ENCODE results near the gene RIPOR2.
"Not testable (repeated sequence)": the region's sequence is repeated elsewhere in the genome, so short reads cannot be mapped to it uniquely, and the experiment has no call there.

Gene RIPOR2

DNA sequence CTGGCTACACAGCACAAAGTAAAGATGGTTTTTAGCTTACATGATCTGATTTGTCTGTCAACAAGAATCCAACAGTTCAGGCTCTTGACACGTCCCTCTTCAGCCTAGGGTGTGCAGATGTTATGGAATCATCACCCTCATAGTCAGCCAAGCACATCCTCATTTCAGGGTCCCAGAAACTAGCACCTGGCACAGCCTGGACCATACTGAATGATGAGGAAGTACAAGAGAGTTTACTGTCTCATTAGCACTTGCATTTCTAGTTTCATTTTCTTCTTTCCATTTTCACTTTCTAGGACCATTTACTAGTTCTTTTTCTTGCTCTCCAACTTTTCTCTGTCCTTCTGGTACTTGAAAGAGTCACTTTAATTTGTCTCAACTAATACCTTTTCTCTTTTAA lies 6.5 kb downstream of the RIPOR2 start:
- CTCF ChIA-PET: interaction anchor here (1.5 to 2.0 kb wide), 2 partner anchors 8 to 62 kb away, joined by 5 to 7 read pairs; partner anchors contain the start of gene RIPOR2
- no CpG with 5 or more reads among the region's 1 CpG for WGBS (ENCODE audit: insufficient coverage)
- POLR2A ChIA-PET: no interaction called here
- peaks cover 18 to 56% (median 24%) of the 10 kb centered on the region in 4 experiments for H3K4me1 ChIP-seq (ENCODE audit: control extremely low read depth in 1 of 4, control insufficient read depth in 4 of 4, insufficient read depth in 4 of 4, low read length in 3 of 4)
- peak in 2 of 3 donors; percentile 82 to 87 for DNase-seq
- H3K36me3 ChIP-seq (ENCODE audit: control insufficient read depth in 4 of 4, insufficient read depth in 4 of 4, low read length in 3 of 4): peaks cover 0 to 9% (median 2%) of the 10 kb centered on the region in 4 experiments
- peak overlapping the region in 1 of 7 experiments; percentile 37 for H3K4me3 ChIP-seq (ENCODE audit: control insufficient read depth in 1 of 7, extremely low read depth in 1 of 7, insufficient read depth in 4 of 7, low read depth in 2 of 7, low read length in 6 of 7)
- no peaks in the 10 kb centered on the region for H3K27me3 ChIP-seq (replicated peaks in 2 of 5; ENCODE audit: control insufficient read depth in 4 of 5, insufficient read depth in 5 of 5, low read length in 4 of 5)
- H3K27ac ChIP-seq (ENCODE audit: insufficient read depth in 1 of 2, low read depth in 1 of 2, low read length in 2 of 2, poor library complexity in 1 of 2, severe bottlenecking in 2 of 2): peak overlapping the region in 1 of 2 experiments; percentile 19
- no peaks in the 10 kb centered on the region for H3K9me3 ChIP-seq (ENCODE audit: control extremely low read depth in 1 of 5, control insufficient read depth in 4 of 5, insufficient read depth in 2 of 5, low read depth in 1 of 5, low read length in 4 of 5)

GRCh38 chr6:24927985-24928745 lies 7.6 kb downstream of the RIPOR2 start:
- Histone ChIP-seq H3K4me1 (ENCODE audit: control extremely low read depth in 1 of 4, control insufficient read depth in 4 of 4, insufficient read depth in 4 of 4, low read length in 3 of 4) (peaks cover 18 to 51% (median 24%) of the 10 kb centered on the region in 4 experiments), H3K36me3 (ENCODE audit: control insufficient read depth in 4 of 4, insufficient read depth in 4 of 4, low read length in 3 of 4) (peaks cover 0 to 9% (median 3%) of the 10 kb centered on the region in 4 experiments), H3K27ac (ENCODE audit: insufficient read depth in 1 of 2, low read depth in 1 of 2, low read length in 2 of 2, poor library complexity in 1 of 2, severe bottlenecking in 2 of 2) (no peak overlapping the region), H3K27me3 (replicated peaks in 2 of 5; ENCODE audit: control insufficient read depth in 4 of 5, insufficient read depth in 5 of 5, low read length in 4 of 5) (no peaks in the 10 kb centered on the region), H3K9me3 (ENCODE audit: control extremely low read depth in 1 of 5, control insufficient read depth in 4 of 5, insufficient read depth in 2 of 5, low read depth in 1 of 5, low read length in 4 of 5) (no peaks in the 10 kb centered on the region), H3K4me3 (ENCODE audit: control insufficient read depth in 1 of 7, extremely low read depth in 1 of 7, insufficient read depth in 4 of 7, low read depth in 2 of 7, low read length in 6 of 7) (no peak overlapping the region)
- WGBS (ENCODE audit: insufficient coverage): 100% methylated on average over 1 of the region's 6 CpGs
- ChIA-PET POLR2A (no interaction called here), CTCF (interaction anchor here (1.0 to 2.0 kb wide), 3 partner anchors 9 to 99 kb away, joined by 3 to 7 read pairs (median 5); partner anchors contain the start of gene RIPOR2)
- DNase-seq: no peak

- Histone ChIP-seq H3K27me3 (replicated peaks in 2 of 5; ENCODE audit: control insufficient read depth in 4 of 5, insufficient read depth in 5 of 5, low read length in 4 of 5) (no peaks in the 10 kb centered on the region), H3K4me1 (ENCODE audit: control extremely low read depth in 1 of 4, control insufficient read depth in 4 of 4, insufficient read depth in 4 of 4, low read length in 3 of 4) (peaks cover 19 to 48% (median 20%) of the 10 kb centered on the region in 4 experiments), H3K4me3 (ENCODE audit: control insufficient read depth in 1 of 7, extremely low read depth in 1 of 7, insufficient read depth in 4 of 7, low read depth in 2 of 7, low read length in 6 of 7) (no peak overlapping the region), H3K36me3 (ENCODE audit: control insufficient read depth in 4 of 4, insufficient read depth in 4 of 4, low read length in 3 of 4) (peaks cover 0 to 9% (median 3%) of the 10 kb centered on the region in 4 experiments), H3K9me3 (ENCODE audit: control extremely low read depth in 1 of 5, control insufficient read depth in 4 of 5, insufficient read depth in 2 of 5, low read depth in 1 of 5, low read length in 4 of 5) (no peaks in the 10 kb centered on the region), H3K27ac (ENCODE audit: insufficient read depth in 1 of 2, low read depth in 1 of 2, low read length in 2 of 2, poor library complexity in 1 of 2, severe bottlenecking in 2 of 2) (no peak overlapping the region)
- 97% methylated on average over 3 of the region's 3 CpGs for WGBS (ENCODE audit: insufficient coverage)
- DNase-seq: no peak
- CTCF ChIA-PET: interaction anchor here (1.0 to 2.0 kb wide), 3 partner anchors 9 to 99 kb away, joined by 3 to 7 read pairs (median 5); partner anchors contain the start of gene RIPOR2
- POLR2A ChIA-PET: no interaction called here
Observed at GRCh38 chr6:24927277-24927955, 8.3 kb downstream of the RIPOR2 start.

- DNase-seq; H3K4me3 ChIP-seq (ENCODE audit: control insufficient read depth in 1 of 7, extremely low read depth in 1 of 7, insufficient read depth in 4 of 7, low read depth in 2 of 7, low read length in 6 of 7); H3K36me3 ChIP-seq (ENCODE audit: control insufficient read depth in 4 of 4, insufficient read depth in 4 of 4, low read length in 3 of 4); H3K27ac ChIP-seq (ENCODE audit: insufficient read depth in 1 of 2, low read depth in 1 of 2, low read length in 2 of 2, poor library complexity in 1 of 2, severe bottlenecking in 2 of 2); POLR2A ChIA-PET; H3K9me3 ChIP-seq (ENCODE audit: control extremely low read depth in 1 of 5, control insufficient read depth in 4 of 5, insufficient read depth in 2 of 5, low read depth in 1 of 5, low read length in 4 of 5); H3K27me3 ChIP-seq (replicated peaks in 2 of 5; ENCODE audit: control insufficient read depth in 4 of 5, insufficient read depth in 5 of 5, low read length in 4 of 5): not testable (repeated sequence)
- CTCF ChIA-PET: interaction anchor here (2.3 kb wide), 2 partner anchors 10 to 65 kb away, joined by 7 to 8 read pairs; partner anchors contain the start of gene RIPOR2
- 100% methylated on average over 1 of the region's 3 CpGs for WGBS (ENCODE audit: insufficient coverage)
- H3K4me1 ChIP-seq (ENCODE audit: control extremely low read depth in 1 of 4, control insufficient read depth in 4 of 4, insufficient read depth in 4 of 4, low read length in 3 of 4): peaks cover 11 to 45% (median 17%) of the 10 kb centered on the region in 4 experiments
Observed at GRCh38 chr6:24926647-24927046, 9.1 kb downstream of the RIPOR2 start.

DNA sequence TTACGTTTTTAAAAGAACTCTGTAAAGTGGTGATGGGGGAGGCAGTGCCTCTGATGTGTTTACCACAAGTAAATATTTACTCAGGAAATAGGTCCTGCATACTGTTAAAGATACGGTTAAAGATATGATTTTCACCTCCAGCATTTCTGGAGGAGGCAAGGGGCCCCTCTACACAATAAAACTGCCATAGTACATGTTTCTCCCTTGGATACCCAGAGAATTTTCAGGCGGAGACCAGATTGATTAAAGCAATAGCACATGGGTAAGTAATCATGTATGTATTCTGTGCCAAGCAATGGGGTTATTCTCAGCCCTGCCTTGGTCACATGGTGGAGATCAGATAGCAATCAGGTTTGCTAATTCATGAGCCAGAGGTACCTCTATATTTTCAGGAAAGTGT lies 9.6 kb downstream of the RIPOR2 start:
- 100% methylated on average over 1 of the region's 3 CpGs for WGBS (ENCODE audit: insufficient coverage)
- H3K9me3 ChIP-seq (ENCODE audit: control extremely low read depth in 1 of 5, control insufficient read depth in 4 of 5, insufficient read depth in 2 of 5, low read depth in 1 of 5, low read length in 4 of 5): no peaks in the 10 kb centered on the region
- H3K36me3 ChIP-seq (ENCODE audit: control insufficient read depth in 4 of 4, insufficient read depth in 4 of 4, low read length in 3 of 4): peaks cover 0 to 3% (median 3%) of the 10 kb centered on the region in 4 experiments
- H3K27me3 ChIP-seq (replicated peaks in 2 of 5; ENCODE audit: control insufficient read depth in 4 of 5, insufficient read depth in 5 of 5, low read length in 4 of 5): no peaks in the 10 kb centered on the region
- ChIA-PET POLR2A (interaction anchor here (0.6 kb wide), 2 partner anchors 46 to 68 kb away, joined by 3 to 5 read pairs; no protein-coding TSS in a partner anchor), CTCF (interaction anchor here (1.0 to 2.3 kb wide), 4 partner anchors 10 to 99 kb away, joined by 3 to 8 read pairs (median 5); partner anchors contain the start of gene RIPOR2)
- H3K4me3 ChIP-seq (ENCODE audit: control insufficient read depth in 1 of 7, extremely low read depth in 1 of 7, insufficient read depth in 4 of 7, low read depth in 2 of 7, low read length in 6 of 7): no peak overlapping the region
- no peak overlapping the region for H3K27ac ChIP-seq (ENCODE audit: insufficient read depth in 1 of 2, low read depth in 1 of 2, low read length in 2 of 2, poor library complexity in 1 of 2, severe bottlenecking in 2 of 2)
- DNase-seq: no peak
- H3K4me1 ChIP-seq (ENCODE audit: control extremely low read depth in 1 of 4, control insufficient read depth in 4 of 4, insufficient read depth in 4 of 4, low read length in 3 of 4): peaks cover 7 to 43% (median 13%) of the 10 kb centered on the region in 4 experiments

- CTCF ChIA-PET: interaction anchor here (1.0 to 2.3 kb wide), 5 partner anchors 11 to 99 kb away, joined by 3 to 8 read pairs (median 4); partner anchors contain the start of gene RIPOR2
- no peak overlapping the region for H3K4me3 ChIP-seq (ENCODE audit: control insufficient read depth in 1 of 7, extremely low read depth in 1 of 7, insufficient read depth in 4 of 7, low read depth in 2 of 7, low read length in 6 of 7)
- H3K36me3 ChIP-seq (ENCODE audit: control insufficient read depth in 4 of 4, insufficient read depth in 4 of 4, low read length in 3 of 4): peaks cover 0 to 3% (median 3%) of the 10 kb centered on the region in 4 experiments
Observed at GRCh38 chr6:24925661-24926060, 10.1 kb downstream of the RIPOR2 start.

More at GRCh38 chr6:24925661-24926060, 10.1 kb downstream of the RIPOR2 start:
- POLR2A ChIA-PET: interaction anchor here (0.6 kb wide), 2 partner anchors 45 to 69 kb away, joined by 3 to 5 read pairs; no protein-coding TSS in a partner anchor
- no peaks in the 10 kb centered on the region for H3K27me3 ChIP-seq (replicated peaks in 2 of 5; ENCODE audit: control insufficient read depth in 4 of 5, insufficient read depth in 5 of 5, low read length in 4 of 5)
- no peak for DNase-seq
- H3K27ac ChIP-seq (ENCODE audit: insufficient read depth in 1 of 2, low read depth in 1 of 2, low read length in 2 of 2, poor library complexity in 1 of 2, severe bottlenecking in 2 of 2): no peak overlapping the region
- H3K9me3 ChIP-seq (ENCODE audit: control extremely low read depth in 1 of 5, control insufficient read depth in 4 of 5, insufficient read depth in 2 of 5, low read depth in 1 of 5, low read length in 4 of 5): no peaks in the 10 kb centered on the region
- peaks cover 5 to 43% (median 13%) of the 10 kb centered on the region in 4 experiments for H3K4me1 ChIP-seq (ENCODE audit: control extremely low read depth in 1 of 4, control insufficient read depth in 4 of 4, insufficient read depth in 4 of 4, low read length in 3 of 4)

All from common myeloid progenitor, CD34-positive (primary cell).